MCF 10A (cell line): ENCODE data around the gene HSP90AA1. TPM values are rescaled to one million over a fixed set of nuclear protein-coding genes. Genes with fewer than 3 reads are reported as not detected.

ENCODE experiments used
- BruUV-seq: library from RNA; stranded (reverse); fragments of 400-500 nt; replicated peaks from 2 replicates; lab custom pipeline; 2021; lab: Mats Ljungman, UMichigan
- CTCF ChIA-PET: fragments of 300-600 bp; sonication (Branson Sonifier 250); formaldehyde crosslinking; extraction: SDS; loops from one replicate; lab custom pipeline; 2021; ENCODE audit warnings: antibody characterized with exemption, inconsistent platforms; lab: Yijun Ruan, JAX
- POLR2A ChIA-PET: fragments of 300-600, 350-650 bp; sonication (Branson Sonifier 250); formaldehyde crosslinking; extraction: SDS; loops from one replicate; lab custom pipeline; 2020; ENCODE audit warnings: antibody characterized with exemption, inconsistent platforms; lab: Yijun Ruan, JAX
- DNase-seq: peaks from one replicate; pipeline ENCODE4 v3.0.0-alpha.2; 2018; ENCODE audit not compliant: unreplicated experiment
- H3K27ac Mint-ChIP-seq: one replicate; pipeline ENCODE4 v1.8.0; 2022; ENCODE audit warnings: mild to moderate bottlenecking, low read depth, mixed read lengths; ENCODE audit not compliant: unreplicated experiment
- H3K27me3 Mint-ChIP-seq: one replicate; pipeline ENCODE4 v1.8.0; 2022; ENCODE audit warnings: mixed read lengths; ENCODE audit not compliant: insufficient read depth, unreplicated experiment
- H3K36me3 Mint-ChIP-seq: one replicate; pipeline ENCODE4 v1.8.0; 2022; ENCODE audit warnings: mild to moderate bottlenecking, moderate library complexity, mixed read lengths; ENCODE audit not compliant: insufficient read depth, unreplicated experiment
- H3K4me1 Mint-ChIP-seq: one replicate; pipeline ENCODE4 v1.8.0; 2022; ENCODE audit warnings: mixed read lengths; ENCODE audit not compliant: insufficient read depth, unreplicated experiment
- H3K4me3 Mint-ChIP-seq: one replicate; pipeline ENCODE4 v1.8.0; 2022; ENCODE audit warnings: mild to moderate bottlenecking, moderate library complexity, mixed read lengths; ENCODE audit not compliant: unreplicated experiment
- H3K9me3 Mint-ChIP-seq: one replicate; pipeline ENCODE4 v1.8.0; 2022; ENCODE audit warnings: mixed read lengths; ENCODE audit not compliant: unreplicated experiment
- intact Hi-C: fragments of 100-400 bp; cut with micrococcal nuclease; formaldehyde crosslinking; loops from 2 replicates; pipeline ENCODE4 v1.14.1; 2022
- total RNA-seq: library from RNA; stranded (reverse); gene quantifications from 2 replicates; pipeline ENCODE4 v1.2.3, GENCODE V29; 2022
- TF ChIP-seq, protein P1 (sequence below): fragments of 200-600 bp; IDR thresholded peaks from one replicate; pipeline ENCODE4 v1.8.0; 2022; ENCODE audit warnings: antibody characterized with exemption, mild to moderate bottlenecking; ENCODE audit not compliant: unreplicated experiment

Gene HSP90AA1
- total RNA-seq, 1 experiment from 2014 or later: 296 TPM

- H3K9me3 Mint-ChIP-seq: peaks cover 8% of the 10 kb centered on the region
- CTCF ChIA-PET: interaction anchor here (0.7 to 2.6 kb wide), 2 partner anchors 9 to 207 kb away, joined by 5 to 18 read pairs; no protein-coding TSS in a partner anchor
- no TSS peak for BruUV-seq
- H3K4me1 Mint-ChIP-seq: no peaks in the 10 kb centered on the region
- H3K4me3 Mint-ChIP-seq: no peak overlapping the region
- no peaks in the 10 kb centered on the region for H3K36me3 Mint-ChIP-seq
- POLR2A ChIA-PET: no interaction called here
- H3K27me3 Mint-ChIP-seq: no peaks in the 10 kb centered on the region
- TF ChIP-seq, protein P1, sequence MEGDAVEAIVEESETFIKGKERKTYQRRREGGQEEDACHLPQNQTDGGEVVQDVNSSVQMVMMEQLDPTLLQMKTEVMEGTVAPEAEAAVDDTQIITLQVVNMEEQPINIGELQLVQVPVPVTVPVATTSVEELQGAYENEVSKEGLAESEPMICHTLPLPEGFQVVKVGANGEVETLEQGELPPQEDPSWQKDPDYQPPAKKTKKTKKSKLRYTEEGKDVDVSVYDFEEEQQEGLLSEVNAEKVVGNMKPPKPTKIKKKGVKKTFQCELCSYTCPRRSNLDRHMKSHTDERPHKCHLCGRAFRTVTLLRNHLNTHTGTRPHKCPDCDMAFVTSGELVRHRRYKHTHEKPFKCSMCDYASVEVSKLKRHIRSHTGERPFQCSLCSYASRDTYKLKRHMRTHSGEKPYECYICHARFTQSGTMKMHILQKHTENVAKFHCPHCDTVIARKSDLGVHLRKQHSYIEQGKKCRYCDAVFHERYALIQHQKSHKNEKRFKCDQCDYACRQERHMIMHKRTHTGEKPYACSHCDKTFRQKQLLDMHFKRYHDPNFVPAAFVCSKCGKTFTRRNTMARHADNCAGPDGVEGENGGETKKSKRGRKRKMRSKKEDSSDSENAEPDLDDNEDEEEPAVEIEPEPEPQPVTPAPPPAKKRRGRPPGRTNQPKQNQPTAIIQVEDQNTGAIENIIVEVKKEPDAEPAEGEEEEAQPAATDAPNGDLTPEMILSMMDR: no peak
- intact Hi-C loops: no loop called here
- DNase-seq: no peak
- no peak overlapping the region for H3K27ac Mint-ChIP-seq
Observed at GRCh38 chr14:102105369-102105768, 18.5 kb upstream of the HSP90AA1 start.

- TF ChIP-seq, protein P1: no peak
- intact Hi-C loops: no loop called here
- DNase-seq: no peak
- no peaks in the 10 kb centered on the region for H3K9me3 Mint-ChIP-seq
- ChIA-PET POLR2A (no interaction called here), CTCF (no interaction called here)
- no peaks in the 10 kb centered on the region for H3K27me3 Mint-ChIP-seq
- no peaks in the 10 kb centered on the region for H3K36me3 Mint-ChIP-seq
- no TSS peak for BruUV-seq
- no peaks in the 10 kb centered on the region for H3K4me1 Mint-ChIP-seq
- H3K4me3 Mint-ChIP-seq: no peak overlapping the region
- no peak overlapping the region for H3K27ac Mint-ChIP-seq
Observed at GRCh38 chr14:102103062-102103695, 16.3 kb upstream of the HSP90AA1 start.

- BruUV-seq: no TSS peak
- H3K4me3 Mint-ChIP-seq: no peak overlapping the region
- CTCF ChIA-PET: interaction anchor here (0.5 to 5.8 kb wide), 22 partner anchors 9 to 1904 kb away, joined by 3 to 45 read pairs (median 4); no protein-coding TSS in a partner anchor
- H3K27me3 Mint-ChIP-seq: no peaks in the 10 kb centered on the region
- TF ChIP-seq, protein P1: no peak
- no peak for DNase-seq
- intact Hi-C loops: loop anchor here (2.0 kb wide), 2 partner anchors 69 to 327 kb away; no protein-coding TSS in a partner anchor
- no peak overlapping the region for H3K27ac Mint-ChIP-seq
- H3K4me1 Mint-ChIP-seq: peaks cover 18% of the 10 kb centered on the region
- POLR2A ChIA-PET: interaction anchor here (1.5 kb wide), 1 partner anchor 13 kb away, joined by 4 read pairs; no protein-coding TSS in a partner anchor
- no peaks in the 10 kb centered on the region for H3K9me3 Mint-ChIP-seq
- no peaks in the 10 kb centered on the region for H3K36me3 Mint-ChIP-seq
Observed at GRCh38 chr14:102097441-102098135, 10.7 kb upstream of the HSP90AA1 start.

GRCh38 chr14:102096569-102097188 is 9.8 kb upstream of the HSP90AA1 start:
- POLR2A ChIA-PET: interaction anchor here (0.8 to 1.5 kb wide), 4 partner anchors 9 to 33 kb away, joined by 3 to 6 read pairs (median 4); no protein-coding TSS in a partner anchor
- H3K9me3 Mint-ChIP-seq: no peaks in the 10 kb centered on the region
- no peak overlapping the region for H3K27ac Mint-ChIP-seq
- intact Hi-C loops: loop anchor here (1.0 to 2.0 kb wide), 5 partner anchors 33 to 389 kb away; no protein-coding TSS in a partner anchor
- no peak overlapping the region for H3K4me3 Mint-ChIP-seq
- no TSS peak for BruUV-seq
- peaks cover 18% of the 10 kb centered on the region for H3K4me1 Mint-ChIP-seq
- peak; percentile 89 for DNase-seq
- CTCF ChIA-PET: interaction anchor here (0.5 to 5.8 kb wide), 34 partner anchors 8 to 1903 kb away, joined by 3 to 45 read pairs (median 4); no protein-coding TSS in a partner anchor
- TF ChIP-seq, protein P1: peak; percentile 87
- no peaks in the 10 kb centered on the region for H3K27me3 Mint-ChIP-seq
- H3K36me3 Mint-ChIP-seq: no peaks in the 10 kb centered on the region
